GM19328 (cell line): ENCODE data around the gene NUAK2.
"Not testable (repeated sequence)": the region's sequence is repeated elsewhere in the genome, so short reads cannot be mapped to it uniquely, and the experiment has no call there.

Source experiments
- ATAC-seq: cut with Tn5 transposase; IDR thresholded peaks from one replicate; pipeline ENCODE4 v1.9.1; 2021; ENCODE audit warnings: mild to moderate bottlenecking, moderate library complexity; ENCODE audit not compliant: unreplicated experiment

Gene NUAK2

DNA sequence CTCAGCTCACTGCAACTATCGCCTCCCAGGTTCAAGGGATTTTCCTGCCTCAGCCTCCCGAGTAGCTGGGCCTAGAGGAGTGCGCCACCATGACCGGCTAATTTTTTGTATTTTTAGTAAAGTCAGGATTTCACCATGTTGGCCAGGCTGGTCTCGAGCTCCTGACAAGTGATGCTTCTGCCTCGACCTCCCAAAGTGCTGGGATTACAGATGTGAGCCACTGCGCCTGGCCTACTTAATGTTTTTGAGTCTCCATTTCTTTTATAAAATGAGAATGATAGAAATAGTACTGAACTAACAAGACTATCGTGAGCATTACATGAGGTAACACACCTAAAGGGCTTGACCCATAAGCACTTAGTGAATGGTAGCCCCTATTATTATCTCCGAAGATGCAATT is 21.4 kb downstream of the NUAK2 start:
- no peak for ATAC-seq

DNA sequence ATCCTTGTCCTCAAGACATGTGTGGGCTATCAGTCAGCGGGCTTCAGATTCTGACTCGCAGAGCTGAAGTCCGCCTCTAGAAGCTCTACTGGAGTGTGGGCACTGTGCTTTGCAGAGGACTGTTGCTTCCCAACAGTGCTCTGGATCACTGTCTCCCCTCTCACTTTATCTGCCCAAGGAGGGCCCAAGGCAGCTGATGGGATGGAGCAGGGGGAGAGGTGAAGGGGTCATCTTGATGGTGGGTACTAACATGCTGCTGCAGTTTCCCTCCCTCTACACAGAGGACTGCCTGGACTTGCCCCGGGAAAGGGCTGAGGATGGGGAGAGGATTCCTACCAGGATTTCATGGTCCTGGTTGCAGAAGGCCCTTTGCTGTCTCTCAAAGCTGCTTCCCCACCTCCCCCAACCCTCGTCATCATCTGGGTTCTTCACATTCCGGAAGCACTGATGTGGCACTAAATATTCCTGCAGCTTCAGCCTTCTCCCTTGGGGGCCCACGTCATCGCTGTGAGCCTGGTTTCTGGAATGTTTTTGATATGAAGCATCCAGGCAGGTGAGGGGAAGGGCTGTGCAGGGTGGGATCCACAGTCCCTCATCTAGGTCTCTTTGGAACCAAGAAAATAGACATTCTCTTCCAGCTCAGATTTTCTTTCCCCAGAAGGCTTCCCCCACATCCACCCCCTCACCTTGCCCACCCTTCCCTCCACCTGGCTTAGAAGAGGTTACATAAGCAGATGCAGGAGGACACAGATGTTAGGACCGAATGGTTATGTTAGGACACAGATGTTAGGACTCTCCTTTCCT is 23.2 kb downstream of the NUAK2 start:
- no peak for ATAC-seq

DNA sequence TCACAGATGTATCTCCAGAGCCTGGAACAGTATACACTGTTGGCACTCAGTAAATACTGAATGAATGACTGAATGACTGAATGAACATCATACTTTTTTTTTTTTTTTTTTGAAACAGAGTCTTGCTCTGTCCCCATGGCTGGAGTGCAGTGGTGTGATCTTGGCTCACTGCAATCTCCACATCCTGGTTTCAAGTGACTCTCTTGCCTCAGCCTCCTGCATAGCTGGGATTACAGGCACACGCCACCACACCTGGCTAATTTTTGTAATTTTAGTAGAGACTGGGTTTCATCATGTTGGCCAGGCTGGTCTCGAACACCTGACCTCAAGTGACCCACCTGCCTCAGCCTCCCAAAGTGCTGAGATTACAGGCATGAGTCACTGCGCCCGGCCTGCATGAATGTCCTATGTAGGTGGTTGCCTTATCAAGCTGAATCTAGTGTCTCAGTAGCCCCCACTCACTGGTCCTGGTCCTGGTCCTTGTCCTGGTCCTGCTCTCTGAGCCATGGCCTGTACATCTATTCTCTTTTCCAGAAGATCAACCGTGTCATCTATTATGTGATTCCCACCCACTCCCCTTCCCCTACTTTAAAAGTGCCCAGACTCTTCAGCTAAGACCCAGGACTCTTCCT is 23.9 kb downstream of the NUAK2 start:
- not testable (repeated sequence) for ATAC-seq

DNA sequence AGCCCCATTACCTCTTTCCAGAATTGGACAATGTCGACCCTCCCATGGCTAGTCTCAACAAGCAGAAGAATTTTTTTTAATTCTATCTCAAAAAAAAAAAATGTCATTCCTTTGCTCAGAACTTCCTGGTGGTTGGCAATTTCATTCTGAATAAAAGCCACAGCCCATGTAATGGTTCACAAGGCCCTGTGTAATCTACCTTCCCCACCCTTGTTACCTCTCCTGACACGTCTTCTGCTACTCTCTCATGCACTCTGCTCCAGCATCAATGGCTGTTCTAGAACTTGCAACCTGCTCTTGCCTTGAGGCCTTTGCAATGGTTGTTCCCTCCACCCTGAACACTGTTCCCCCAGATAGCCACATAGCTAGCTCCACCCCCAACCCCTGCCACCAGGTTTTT is 25.4 kb downstream of the NUAK2 start:
- no peak for ATAC-seq

DNA sequence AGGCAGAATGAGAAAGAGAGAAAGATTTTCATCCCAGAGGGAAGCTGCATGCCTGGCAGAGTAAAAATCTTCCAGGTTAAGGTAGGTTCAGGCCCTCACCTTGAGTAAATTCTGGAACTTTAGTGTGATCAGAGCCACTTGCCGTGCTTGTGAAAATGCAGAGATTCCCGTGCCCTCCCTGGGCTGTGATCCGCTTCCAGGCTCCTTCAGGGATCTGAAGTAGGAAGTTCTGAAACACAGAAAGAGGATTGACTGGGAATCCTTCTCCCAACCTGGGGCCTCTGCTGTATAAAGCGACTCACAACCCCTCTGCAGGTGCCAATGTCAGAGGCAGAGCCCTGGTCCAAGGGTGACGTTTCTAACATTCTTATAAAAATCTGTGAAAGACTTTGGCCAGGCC is 26.6 kb downstream of the NUAK2 start:
- ATAC-seq: no peak

DNA sequence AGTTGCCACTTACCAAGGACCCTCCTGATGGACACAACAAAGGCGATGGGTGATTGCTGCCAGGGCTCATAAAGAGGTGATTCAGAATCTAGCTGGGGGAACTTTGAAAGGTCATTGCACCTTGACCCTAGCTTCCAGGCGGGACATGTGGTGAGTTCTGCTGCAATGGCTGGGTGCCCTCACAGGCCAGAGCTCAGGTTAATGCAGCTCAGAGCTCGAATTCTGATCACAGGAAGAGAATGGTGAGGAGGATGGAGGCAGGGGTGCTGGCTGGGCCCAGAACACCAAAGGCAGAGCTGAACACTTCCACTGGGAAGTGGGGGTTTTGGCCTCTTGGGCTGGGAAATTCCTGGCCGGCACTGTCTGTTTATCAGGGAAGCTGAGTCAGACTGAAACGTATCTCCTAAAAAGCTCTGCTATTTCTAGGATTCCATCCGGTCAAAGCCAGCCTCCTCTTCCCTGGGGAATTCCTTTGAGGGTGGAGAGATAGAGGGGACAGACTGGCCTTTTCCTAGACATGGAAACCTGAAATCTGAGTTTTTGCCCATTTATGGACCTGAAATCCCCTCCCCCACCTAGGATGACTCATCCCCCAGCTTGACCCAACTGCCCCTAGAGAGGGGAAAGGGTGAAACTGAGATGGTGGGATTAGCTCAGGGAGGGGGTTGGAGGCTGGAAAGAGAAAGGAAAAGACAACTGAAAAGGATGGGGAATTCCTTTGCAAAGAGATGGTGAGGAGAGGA is 27.2 kb downstream of the NUAK2 start:
- ATAC-seq: no peak

DNA sequence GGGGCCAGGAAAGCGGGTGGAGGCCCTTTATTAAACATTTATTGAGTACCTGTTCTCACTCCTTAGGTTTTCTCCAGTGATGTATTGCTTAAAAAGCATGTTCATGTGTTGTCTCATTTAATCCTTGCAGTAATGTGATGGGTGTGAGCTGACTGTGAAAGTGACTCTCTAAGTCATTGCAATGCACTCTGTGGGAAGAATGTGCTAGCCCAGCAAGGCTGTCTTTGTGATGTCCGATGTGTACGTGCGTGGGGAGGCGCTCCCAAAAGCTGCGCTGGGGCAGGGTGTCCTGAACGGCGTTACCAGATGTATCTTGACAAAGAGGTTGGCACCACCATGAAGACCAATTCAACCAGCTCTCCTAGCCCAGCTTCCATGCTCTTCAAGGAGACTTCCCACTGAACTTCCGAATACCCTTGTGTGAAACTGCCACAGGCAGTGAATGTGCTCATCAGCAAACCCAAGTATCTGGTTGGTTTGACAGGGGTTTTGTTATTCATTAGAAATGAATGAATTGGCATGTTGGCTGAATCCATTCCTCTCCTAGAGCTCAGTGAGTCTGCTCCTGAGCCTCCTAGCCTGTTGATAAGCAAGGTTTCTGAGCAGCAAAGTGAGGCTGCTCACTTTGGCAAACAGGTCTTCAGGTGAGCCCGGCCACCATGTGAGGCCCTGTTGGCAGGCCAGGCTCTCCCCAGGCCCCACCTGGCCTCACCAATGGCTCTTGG is 28.0 kb downstream of the NUAK2 start:
- no peak for ATAC-seq

DNA sequence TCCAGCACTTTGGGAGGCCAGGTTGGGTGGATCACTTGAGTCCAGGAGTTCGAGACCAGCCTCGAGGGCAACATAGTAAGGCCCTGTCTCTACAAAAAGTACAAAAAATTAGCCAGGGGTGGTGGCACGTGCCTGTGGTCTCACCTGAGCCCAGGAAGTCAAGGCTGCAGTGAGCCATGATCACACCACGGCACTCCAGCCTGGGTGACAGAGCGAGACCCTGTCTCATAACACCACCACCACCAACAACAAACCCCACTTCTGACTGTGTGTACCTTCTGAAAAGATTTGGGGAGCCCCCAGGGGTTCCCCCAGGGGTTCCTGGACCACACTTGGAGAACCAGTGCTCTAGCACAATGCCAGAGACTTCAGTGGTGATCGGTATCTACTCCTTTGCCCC is 29.9 kb downstream of the NUAK2 start:
- no peak for ATAC-seq

DNA sequence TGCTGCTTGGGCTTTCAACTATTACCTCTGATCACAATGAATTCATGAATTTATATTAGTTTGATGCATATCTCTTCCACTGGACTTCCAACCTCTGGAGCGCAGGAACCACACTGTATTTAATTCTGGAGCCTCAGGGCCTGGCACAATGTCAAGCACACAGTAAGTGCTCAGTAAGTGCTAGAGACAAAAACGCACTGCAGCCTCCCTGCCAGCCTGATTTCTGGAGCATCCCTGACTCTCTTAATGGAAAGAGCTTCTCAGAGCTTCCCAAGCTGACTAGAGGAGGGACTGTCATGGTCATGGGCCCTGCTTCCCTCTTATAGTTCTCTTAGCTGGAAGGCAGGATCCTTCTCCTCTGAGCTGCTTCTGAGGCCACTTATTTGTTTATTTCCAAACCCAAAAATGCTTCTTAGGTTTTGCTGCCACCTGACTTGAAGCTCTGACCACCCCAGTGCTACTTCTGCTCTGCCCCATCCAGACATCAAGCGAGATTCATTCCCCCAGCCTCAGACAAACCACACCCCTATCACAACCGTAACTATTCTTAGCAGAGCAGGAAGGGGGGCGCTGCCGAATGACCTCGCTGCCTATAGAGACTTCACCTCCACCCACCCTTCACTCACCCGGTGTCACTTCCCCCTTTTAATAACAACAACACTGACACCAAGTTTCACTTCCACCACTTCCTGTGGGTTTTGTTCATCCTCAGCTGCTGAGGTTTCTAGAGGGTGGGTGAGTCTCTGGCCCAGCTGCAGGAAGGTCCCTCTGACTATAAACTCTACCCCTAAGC is 33.6 kb downstream of the NUAK2 start:
- peak; percentile 81 for ATAC-seq

DNA sequence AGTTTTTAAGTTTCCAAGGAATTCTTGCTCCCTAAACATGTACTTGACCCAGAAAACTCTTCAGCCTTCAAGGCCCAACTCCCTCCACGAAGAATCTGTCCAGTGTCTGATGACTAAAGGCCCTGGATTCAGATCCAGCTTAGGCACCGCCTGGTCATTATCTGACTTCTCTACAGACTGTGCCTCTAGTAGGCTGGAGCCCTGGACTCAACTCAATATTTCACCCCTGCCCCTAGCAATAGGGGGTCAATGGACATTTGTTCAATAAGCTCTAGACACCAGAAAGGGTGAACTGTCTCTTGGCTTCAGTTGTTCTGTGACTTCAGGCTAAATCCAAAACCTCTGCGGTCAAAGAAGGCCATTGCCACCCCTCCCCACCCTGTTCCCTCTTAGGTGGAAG is 34.5 kb downstream of the NUAK2 start:
- ATAC-seq: no peak

DNA sequence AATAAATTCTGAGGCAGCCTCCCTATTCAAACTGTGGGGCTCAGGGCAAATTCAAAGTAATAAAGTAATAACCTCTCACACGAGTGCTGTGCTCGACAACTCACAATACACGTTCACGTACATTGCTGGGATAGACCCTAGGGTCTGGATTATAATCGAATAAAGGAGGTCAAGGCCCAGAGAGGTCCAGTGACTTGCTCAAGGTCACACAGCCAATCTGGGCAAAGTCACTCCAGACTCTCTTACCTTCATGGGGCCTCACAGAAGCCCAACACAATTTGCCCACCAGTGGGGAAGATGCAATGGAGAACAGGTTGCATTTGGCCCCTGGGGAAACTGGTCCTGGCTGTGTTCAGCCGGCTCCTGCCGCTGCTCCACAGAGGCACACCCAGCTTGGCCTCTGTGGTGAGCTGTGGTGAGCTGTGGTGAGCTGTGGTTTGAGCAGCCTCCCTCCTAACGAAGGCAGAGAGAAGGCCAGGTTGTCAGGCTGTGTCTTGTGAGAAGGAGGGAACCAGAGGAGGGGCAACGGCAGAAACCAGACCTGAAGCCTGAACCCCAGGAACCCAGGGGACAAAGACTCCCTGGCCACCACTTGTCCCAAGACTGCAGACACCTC is 35.1 kb downstream of the NUAK2 start:
- no peak for ATAC-seq

DNA sequence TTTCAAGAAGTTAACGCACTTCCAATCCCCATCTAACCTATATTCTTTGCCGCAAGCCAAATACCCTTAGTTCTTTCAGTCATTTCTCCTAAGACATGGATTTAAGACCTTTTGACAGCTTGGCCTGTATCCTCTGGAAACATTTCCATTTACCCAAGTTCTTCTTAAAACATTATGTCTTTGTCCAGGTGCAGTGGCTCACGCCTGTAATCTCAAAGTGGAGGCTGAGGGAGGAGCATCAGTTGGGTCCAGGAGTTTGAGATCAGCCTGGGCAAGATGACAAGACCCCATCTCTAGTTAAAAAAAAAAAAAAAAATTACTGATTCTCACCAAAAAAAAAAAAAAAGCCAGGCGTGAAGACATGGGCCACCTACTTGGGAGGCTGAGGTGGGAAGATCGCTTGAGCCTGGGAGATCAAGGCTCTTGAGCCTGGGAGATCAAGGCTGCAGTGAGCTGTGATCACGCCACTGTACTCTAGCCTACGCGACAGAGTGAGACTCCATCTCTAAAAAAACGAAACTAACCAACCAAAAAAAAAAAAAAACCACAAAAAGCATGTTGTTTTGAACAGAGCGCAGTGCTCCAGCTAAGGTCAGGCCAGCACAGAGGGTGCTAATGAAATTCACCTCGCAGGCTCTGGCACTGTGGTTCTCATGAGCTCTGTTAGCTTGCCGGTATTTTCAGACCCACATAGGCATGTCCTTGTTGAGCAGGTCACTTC is 36.0 kb downstream of the NUAK2 start:
- no peak for ATAC-seq

DNA sequence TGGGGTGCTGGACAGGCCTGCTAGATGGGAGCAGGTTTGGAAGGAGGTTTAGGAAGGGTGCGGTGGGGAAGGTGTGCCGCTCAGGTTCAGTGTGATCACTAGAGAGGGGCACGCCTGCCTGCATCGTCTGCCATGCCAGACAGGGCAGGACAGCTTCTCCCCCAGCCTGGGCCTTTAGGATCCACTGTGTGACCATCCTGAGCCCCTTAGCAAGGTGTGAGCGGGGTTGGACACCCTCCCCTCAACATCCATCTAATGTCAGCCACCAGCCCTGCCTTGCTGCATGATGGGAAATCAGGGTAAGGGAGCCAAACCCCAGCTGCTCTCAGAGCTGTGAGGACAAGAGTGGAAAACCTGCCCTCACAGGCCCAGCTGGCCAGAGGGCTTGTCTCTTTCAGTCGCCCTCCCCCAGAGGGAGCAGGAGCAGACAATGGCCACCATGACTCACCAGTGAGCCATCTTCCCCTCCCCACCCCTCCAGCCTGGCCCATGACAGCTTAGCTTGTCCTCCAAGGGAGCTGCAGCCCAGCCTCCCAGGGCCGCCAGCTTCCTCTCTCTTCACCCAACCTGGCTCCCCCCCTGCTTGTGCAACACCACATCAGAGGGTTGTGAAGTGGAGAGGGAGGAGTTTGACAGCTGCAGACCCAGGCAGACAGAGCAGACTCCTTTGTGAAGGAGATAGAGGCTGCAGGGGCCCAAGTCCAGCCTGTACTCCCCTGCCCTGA is 37.0 kb downstream of the NUAK2 start:
- ATAC-seq: no peak

- ATAC-seq: no peak
Measured at GRCh38 chr1:205283270-205284147, 38.0 kb downstream of the NUAK2 start.

DNA sequence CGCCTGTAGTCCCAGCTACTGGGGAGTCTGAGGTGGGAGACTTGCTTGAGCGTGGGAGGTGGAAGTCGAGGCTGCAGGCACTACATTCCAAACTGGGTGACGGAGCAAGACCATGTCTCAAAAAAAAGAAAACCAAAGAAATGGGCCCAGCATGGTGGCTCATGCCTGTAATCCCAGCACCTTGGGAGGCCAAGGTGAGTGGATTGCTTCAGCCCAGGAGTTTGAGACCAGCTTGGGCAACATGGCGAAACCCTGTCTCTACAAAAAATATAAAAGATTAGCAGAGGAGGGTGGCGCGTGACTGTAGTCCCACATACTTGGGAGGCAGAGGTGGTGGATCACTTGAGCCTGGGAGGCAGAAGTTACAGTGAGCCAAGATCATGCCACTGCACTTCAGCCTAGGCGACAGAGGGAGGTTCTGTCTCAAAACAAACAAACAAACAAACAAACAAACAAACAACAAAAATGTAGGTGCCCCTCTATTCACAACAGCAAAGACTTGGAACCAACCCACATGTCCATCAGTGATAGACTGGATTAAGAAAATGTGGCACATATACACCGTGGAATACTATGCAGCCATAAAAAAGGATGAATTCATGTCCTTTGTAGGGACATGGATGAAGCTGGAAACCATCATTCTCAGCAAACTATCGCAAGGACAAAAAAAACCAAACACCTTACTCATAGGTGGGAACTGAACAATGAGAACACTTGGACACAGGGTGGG is 40.7 kb downstream of the NUAK2 start:
- ATAC-seq: not testable (repeated sequence)

DNA sequence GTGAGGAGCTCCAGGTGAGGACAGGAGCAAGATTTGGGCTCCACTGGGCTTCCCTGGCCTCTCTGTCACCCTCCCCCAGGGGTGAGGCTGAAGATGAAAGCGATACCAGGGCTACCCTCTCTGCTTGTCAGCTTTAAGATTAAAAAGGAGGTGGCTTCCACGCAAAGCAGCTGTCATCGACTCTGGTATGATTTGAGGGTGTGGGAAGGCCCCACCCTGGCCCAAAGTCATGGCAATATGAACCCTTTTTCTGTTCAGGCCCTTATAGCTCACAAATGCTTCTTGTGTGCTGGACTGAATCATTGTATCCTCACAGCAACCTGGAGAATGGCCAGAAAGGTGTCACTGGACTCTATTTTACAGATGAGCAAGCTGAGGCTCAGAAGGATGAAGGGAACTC is 41.6 kb downstream of the NUAK2 start:
- no peak for ATAC-seq

GRCh38 chr1:205276689-205277065 is 44.9 kb downstream of the NUAK2 start:
- no peak for ATAC-seq
